HG02884 (cell line): ENCODE measurements around the gene RRP9.
"Not testable (repeated sequence)": the region's sequence is repeated elsewhere in the genome, so short reads cannot be mapped to it uniquely, and the experiment has no call there.

Experiments used
- ATAC-seq: cut with Tn5 transposase; IDR thresholded peaks from one replicate; pipeline ENCODE4 v1.9.1; 2021; ENCODE audit warnings: mild to moderate bottlenecking, moderate library complexity; ENCODE audit not compliant: unreplicated experiment

Gene RRP9

DNA sequence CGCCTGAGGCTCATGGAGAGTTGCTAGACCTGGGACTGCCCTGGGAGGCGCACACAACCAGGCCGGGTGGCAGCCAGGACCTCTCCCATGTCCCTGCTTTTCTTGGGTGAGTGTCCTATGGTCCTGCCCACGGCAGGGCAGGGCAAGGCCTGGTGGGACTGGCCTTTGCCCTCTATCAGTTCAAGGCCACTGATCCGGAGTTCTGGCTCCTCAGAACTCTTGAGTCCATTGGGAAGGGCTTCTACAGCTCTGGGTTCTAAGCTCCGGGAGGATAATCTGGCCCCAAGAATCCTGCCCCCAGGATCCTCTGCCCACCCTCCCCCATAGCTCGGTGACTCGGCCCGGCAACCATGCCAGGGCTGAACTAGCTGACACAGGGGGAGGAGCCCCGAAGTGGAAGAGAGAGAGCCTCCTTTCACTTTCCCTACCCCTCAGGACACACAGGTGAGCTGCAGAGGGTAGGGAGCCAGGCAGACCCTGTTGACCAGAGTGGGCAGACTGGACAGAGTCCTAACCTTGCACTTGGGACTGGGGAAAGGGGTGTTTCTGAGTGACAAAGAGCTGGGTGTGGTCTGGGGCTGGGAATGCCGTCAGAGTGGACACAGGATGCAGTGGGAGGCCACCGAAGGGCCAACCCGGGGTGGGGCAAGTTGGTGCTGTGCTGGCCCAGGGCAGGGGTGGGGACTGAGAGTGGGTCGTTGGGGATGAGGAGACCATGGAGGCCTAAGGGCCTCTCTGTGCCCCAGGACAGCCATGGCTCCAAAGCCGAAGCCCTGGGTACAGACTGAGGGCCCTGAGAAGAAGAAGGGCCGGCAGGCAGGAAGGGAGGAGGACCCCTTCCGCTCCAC is 1.1 kb upstream of the RRP9 start:
- ATAC-seq: no peak

DNA sequence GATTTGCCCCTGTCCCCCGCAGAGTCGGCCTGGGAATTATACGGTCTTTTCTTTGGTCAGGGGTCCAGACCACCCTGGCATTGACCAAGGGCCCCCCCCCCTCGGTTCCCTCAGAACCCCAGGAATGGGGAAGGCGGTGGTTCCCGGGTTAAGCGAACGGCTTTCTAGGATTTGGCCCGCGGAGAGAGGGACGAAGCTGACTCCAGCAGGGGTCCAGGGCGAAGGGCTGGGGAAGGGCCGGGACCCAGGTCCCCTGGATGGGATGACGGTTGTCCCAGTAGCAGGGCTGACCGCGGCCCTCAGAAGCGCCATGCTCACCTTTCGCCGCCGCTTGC is 274 bp downstream of the RRP9 start:
- ATAC-seq: no peak

DNA sequence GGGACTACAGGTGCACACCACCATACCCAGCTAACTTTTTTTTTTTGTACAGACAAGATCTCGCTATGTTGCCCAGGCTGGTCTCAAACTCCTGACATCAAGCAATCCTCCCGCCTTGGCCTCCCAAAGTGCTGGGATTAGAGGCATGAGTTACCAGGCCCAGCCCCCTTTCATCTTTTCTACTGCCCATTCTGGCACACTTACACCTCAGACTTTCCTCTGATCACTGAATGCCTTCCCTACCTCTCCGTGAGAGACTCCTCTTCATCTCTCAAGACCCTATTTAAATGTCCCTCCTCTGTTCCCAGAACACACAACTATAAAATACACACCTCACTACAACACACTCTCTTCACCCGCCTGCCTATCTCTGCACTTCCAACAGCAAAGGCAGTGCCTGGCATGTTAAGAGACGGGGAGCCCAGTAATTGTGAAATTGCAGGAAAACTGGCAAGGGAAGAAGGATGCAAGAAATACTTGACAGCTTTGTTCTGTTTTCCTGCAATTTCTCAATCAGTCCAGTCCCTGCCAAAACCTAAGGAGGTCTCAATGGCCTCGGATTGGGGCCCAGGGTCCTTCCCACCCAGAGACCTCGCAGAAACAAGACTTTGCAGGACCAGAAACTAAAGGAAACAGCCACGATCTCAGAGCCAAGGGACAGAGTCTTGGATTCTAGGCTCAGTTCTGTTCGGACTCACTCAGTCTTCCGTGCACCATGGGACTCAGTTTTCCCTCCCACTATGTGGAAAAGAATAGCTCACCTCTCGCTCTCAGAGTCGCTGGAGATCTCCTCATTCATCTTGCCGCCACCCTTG is 849 bp downstream of the RRP9 start:
- no peak for ATAC-seq

DNA sequence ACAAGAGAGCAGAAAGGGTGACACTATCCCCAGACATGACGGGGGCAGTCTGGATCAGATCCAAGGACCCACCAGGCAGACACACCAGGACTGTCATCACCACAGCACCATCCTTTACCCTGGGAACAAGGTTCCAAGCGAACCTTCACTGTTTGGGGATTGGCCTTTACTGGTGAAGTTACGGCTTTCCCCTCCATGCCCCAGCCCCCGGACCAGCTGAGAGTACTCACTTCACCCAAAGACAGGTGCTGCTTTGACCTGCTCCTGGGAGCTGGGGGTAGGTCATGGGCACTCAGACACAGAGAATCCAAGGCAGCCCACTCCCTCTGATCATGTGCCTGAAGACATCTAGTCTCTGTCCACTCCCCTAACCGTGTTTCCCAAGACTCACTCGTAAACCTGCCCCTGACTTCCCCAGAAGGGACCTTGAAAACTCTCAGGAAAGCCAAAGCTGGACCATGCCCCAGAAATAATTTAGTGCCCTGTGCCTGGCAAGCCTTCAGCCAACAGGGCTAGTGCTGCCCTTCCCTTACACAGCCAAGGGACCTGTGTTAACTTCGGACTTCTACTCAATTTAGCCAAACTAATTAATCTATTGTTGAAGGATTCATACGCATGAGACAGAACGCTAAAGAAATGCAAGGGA is 2.8 kb downstream of the RRP9 start:
- ATAC-seq: no peak

DNA sequence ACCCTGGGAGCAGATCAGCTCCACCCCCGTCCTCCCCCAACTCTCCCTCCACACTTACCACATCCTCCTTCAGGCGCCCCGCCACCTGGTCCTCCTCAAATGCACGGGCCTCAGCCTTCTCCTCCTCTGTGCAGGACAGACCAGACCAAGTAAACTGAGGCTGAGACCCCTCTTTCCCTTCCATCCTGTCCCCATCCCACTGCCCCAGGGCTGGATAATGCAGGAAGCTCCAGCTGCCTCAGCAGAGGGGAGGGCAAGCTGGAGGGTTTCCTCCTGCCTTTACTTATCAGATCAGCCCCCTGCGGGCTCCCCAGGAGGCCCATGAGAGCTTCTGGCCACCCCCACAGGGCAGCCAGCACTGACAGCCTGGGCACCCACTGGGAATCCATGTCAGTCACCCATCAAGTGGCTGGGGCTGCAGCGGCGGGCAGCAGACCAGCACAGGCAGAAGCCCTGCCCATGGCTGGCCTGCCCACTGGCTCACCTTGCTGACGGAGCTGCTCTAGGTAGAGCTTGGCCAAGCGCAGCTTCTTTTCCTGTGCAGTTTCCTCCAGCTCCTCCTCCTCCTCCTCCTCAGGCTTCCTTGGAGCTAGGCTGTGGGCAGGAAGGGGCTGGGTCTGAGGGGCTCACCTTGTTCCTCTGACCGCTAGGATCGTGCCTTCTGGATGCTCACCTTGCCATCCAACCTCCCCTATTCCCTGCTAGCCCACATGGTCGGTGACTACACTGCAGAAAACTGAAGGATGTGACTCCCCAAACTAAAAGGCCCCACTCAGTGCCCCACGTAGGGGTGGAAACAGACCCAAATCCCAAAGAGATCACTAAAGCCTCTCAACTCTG is 3.9 kb downstream of the RRP9 start:
- no peak for ATAC-seq

DNA sequence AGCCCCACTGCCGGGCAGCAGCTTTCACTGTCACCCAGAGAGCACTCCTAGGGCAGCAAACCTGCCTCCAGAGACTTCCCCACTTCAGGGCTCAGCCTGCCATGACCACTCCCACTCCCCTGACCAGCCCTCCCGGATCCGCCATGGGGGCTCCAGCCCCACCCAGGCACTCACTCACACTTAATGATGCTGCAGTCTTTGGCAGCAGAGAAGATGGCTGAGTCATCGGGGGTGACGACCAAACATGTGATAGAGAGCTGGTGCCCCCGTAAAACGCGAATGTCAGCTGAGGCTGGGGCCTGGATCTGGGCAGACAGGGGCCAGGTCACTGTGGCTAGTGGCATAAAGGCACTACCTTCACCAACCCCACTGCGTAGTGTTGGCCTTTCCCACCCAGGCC is 4.7 kb downstream of the RRP9 start:
- no peak for ATAC-seq

DNA sequence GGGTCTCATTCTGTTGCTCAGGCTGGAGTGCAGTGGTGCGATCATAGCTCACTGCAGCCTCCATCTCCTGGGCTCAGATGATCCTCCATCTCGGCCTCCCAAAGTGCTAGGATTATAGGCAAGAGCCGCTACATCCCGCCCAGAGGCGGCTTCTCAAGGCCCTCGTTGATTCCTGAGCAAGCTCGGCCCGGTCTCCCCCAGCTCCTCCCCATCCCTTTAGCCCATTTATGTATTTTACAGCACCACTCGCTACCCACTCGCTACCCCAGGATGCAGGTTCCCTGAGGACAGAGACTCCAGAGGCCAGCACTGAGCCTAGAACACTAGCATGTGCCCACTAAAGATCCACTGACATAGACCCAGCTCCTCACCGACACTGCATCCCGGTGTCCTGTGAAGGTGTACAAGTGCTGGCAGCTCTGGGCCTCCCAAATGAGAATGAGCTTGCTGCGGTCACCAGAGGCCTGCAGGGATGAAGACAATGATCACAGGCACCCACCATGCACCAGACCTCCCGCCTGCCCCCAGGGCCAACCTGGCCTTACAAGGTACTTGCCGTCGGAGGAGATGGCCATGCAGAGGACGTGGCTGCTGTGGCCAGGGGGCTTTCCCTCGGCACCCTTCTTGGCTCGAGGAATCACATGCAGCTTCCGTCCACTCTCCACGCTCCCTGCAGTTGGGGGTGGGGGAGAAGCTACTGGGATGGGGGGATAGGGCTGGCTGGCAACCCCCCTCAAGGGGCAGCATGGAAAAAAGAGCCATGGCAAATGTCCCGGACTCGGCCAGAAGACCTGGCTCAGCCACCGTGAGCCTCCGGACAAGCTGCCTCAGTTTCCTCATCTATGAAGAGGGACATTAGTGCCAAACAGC is 5.6 kb downstream of the RRP9 start:
- ATAC-seq: no peak

DNA sequence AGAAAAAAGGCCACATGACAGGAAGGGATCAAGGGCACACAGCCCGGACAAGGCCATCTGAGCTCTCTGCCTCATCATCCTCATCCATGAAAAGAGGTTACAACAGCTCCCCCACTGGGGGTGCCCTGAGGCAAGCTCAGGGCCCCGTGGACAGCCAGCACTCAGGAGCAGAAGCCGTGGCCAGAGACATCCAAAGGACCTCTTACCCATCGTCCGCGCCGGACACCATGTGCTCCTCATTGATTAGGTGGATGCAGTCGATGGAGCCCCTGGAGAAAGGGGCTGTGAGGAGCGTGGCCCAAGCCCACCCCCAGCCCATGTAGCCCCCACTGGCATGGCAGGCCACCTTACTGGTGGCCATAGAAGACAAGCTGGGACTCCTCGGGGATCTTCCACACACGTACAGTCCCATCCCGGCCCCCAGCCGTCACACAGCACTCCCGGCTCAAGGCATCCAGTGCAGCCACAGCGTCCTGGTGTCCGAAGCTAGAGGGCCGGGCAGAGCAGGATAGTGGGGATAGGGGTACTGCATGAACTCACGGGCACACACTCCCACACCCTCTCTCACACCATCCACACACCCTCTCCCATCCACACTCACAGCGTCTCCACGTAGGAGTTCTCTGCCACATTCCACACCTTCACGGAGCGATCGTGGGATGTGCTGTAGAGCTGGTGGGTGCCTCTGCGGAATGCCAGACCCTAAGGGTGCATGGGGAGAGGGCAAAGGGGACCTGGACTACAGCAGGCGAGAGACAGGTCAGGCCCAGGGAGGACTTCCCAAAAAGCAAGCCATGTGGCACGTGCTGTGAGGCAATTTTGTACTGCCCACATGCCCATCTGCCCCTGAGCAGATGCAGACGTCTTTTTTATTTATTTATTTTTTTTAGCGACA is 6.5 kb downstream of the RRP9 start:
- no peak for ATAC-seq

DNA sequence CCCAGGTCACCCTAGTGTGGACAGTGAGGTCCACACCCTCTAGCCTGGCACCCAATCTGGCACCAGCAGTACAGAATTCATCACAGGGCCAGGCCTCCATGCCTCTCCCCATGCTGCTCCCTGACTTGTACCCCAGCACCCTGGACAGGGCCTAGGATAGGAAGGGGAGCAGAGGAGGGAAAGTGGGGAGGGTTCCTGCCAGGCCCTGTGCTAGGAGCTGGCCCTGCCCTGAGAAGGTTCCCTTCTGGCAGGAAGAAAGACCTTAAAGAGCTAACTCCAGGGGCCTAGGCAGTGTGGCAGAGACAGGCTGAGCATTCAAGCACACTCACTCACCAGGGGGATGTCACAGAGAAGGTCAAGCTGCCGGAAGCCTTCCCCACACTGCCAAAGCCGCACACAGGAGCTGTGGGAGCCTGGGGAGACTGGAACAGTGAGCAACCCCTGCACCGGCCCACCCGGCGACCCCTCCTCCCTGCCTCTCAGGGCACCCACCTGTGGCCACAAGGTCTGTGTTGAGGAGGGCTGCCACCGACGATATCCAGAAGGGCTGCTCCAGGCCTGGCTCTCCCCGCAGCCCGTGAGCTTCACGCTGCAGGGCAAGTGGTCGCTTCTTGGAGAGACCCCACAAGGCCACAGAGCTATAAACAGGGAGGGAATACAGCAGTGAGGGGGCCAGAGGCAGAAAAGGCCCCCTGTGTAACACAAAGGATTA is 7.4 kb downstream of the RRP9 start:
- no peak for ATAC-seq

DNA sequence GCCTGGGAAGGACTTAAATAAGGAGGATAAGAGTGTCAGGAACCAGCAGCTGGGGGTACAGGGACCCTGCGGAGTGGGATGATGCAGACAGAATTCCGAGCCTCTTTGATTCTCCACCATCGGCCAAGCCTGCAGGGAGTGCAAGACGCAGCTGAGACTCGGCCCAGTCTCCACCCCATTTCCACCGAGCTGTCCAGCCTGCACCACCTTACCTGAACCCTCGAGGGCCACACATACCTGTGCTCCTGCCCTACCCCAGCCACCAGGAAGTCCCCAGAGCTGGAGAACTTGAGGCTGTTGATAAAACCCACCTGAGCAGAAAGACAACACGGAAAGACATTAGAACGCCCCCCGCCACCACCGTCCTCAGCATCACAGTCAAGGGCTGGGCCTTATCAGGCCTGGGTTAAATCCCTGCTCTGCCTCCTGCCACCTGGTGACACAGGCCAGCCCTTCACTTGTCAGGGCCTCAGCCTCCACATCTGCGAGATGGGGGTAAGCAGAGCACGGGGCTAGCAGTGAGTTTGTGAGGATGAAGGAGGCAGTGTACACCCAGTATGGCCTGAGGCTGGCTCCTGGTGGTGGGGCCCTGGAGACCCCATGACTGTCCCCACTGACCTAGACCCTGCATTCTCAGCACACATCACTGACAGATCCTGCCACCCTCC is 8.1 kb downstream of the RRP9 start:
- no peak for ATAC-seq

DNA sequence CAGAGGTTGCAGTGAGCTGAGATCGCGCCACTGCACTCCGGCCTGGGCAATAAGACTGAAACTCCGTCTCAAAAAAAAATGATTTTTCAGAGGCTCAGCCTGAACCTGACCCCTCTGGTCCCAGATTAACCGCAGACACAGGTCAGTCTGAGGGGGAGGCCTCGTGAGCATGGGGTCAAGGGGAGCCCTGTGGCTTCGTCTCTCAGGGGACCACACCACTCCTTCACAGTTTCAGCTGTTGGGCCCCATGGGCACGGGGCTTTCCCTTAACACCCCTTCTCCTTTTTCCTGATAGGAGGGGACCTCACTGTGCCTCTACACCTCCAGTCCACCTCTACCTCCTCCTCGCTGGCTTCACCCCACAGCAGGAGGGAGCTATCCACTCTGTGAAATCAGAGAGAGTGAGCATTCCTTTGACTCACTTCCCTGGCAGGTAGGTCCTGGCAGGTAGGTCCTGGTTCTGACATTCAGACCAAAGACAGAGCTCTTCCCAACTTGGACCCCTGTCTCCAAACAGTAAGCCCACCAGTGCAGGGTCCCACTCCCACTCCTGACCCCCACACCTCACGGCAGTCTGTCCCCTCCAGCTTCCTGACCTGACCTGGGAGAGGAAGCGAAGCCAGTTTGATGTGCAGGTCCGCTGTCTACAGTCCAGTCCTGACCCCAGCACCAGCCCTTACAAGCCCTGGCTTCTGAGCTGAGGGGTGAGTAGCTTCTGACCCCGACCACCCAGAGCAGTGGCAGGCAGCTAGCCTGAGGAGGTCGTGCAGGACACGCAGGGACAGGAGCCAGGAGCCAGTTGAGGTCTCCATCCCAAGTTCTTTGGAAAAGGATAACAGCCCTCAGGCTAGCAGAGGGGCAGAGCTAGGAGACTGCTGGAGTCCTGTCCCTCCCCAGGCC is 9.0 kb downstream of the RRP9 start:
- ATAC-seq: no peak

DNA sequence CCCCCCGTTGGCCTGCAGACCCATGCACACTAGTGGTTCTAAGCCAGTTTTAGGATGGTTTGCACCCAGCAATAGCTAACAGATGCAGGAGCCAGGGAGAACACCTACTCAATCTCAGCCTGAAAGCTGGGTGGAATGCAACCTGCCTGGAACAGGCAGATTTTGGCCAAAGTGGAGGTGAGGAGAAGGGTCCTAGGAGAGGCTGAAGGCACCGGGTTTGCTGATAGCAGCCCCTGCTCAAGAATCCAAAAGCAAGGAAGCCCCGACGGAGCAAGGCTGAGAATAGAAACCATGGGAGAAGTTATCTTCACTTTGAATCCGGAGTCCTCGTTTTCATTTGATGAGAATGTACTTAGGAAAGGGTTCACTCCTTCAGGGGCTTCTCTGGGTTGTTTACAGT is 9.9 kb downstream of the RRP9 start:
- ATAC-seq: no peak

DNA sequence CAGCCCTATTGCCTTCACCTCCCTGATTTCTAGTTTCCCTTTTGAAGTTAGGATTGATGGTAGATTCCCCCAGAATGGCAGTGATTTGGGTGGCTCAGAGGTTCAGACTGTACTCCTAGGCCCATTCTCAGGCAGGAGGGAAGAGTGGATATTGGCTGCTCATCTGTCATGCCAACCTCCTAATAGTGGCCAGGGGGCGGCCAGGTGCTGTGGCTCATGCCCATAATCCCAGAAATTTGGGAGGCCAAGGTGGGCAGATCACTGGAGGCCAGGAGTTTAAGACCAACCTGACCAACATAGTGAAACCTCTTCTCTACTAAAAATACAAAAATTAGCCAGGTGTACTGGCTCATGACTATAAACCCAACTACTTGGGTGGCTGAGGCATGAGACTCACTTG is 11.3 kb downstream of the RRP9 start:
- ATAC-seq: no peak

DNA sequence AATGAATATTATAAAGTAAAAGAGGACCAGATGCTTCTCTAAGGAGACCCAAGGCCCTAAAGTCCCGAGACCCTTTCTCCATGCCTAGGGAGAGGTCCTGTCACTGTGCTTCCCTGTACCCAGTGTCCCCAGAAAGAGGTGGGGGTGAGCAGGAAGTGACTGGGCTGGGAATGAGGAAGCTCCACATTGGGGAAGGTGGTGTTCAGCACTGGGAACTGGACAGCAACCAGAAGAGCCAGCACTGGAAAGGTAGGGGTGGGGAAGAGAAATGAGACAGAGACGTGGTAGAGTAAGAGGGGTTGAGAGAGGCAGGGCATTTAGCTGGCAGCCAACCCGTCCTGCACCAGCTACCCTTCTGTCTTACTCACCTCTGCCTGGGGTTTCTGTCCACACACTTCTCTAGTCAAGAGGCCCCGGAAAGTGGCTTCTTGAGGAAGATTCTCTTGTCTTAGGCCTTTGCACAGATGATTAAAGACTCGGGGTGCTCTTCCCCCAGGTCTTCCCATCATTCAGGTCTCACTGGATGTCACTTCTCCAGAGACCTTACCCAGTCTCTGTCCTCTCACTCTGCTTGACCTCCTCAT is 12.2 kb downstream of the RRP9 start:
- no peak for ATAC-seq

DNA sequence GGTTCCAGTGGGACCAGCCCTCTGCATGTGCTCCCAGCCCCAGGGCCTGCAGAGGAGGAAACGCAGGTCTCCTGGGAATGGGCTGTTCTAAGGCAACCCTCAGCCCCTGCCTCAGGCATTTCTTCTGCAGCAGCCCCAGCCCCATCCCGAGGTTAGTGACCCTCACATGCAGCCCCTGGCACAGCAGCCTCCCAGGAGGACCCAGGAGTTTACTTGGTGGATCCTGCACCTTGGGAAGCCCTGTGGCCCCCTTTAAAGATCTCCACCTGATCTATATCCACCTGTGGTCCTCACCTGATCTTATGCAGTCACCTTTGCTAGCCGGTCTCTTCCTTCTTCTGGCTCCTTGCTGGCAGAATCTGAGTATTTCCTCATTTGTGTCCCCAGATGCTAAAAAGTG is 12.7 kb downstream of the RRP9 start:
- ATAC-seq: not testable (repeated sequence)

DNA sequence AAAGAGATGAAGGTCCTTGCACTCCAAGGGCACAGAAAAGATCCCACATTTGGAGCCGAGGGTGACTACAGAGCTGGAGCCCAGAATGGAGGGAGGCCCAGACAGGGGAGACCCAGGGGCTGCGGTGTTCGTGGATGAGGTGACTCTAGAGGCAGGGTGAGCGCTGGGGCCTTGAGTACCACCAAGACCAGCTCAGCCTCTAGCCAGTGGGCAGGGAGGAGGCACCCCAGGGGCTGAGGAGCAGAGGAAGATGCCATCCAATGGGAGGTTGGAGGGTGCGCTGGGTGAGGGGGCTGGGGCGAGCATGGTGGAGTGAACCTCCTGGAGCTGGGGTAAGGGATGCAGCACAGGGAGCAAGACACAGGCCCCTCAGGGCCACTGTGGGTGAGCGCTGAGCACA is 13.3 kb downstream of the RRP9 start:
- no peak for ATAC-seq
